Activated B cell treated with CpG ODN at 0.5 μM for 24 hours (primary cell): ENCODE results near the gene ETV6. TPM values are rescaled to one million over a fixed set of nuclear protein-coding genes. Genes with fewer than 3 reads are reported as not detected.

Source experiments
- ATAC-seq: fragments of 200-7000 bp; cut with Tn5 transposase; one replicate; pipeline ENCODE4 v1.10.0; 2021; ENCODE audit warnings: low read depth, mild to moderate bottlenecking, moderate library complexity
- CTCF ChIA-PET: fragments of 350-600 bp; sonication (Branson Sonifier 250); formaldehyde crosslinking; loops from one replicate; lab custom pipeline; 2021; ENCODE audit warnings: antibody characterized with exemption; lab: Charles Lee
- POLR2A ChIA-PET: fragments of 350-600 bp; sonication (Branson Sonifier 250); formaldehyde crosslinking; loops from one replicate; lab custom pipeline; 2021; ENCODE audit warnings: antibody characterized with exemption; lab: Charles Lee
- DNase-seq: peaks from one replicate; pipeline ENCODE4 v3.0.0; 2022
- H3K27ac Mint-ChIP-seq: one replicate; pipeline ENCODE4 v1.8.0; 2020; ENCODE audit warnings: mixed read lengths
- H3K27me3 Mint-ChIP-seq: one replicate; pipeline ENCODE4 v1.8.0; 2021; ENCODE audit warnings: mixed read lengths
- H3K36me3 Mint-ChIP-seq: one replicate; pipeline ENCODE4 v1.8.0; 2021; ENCODE audit warnings: low read depth, mixed read lengths
- H3K4me1 Mint-ChIP-seq: one replicate; pipeline ENCODE4 v1.8.0; 2021; ENCODE audit warnings: mixed read lengths
- H3K4me3 Mint-ChIP-seq: one replicate; pipeline ENCODE4 v1.8.0; 2020; ENCODE audit warnings: mild to moderate bottlenecking, mixed read lengths
- H3K9me3 Mint-ChIP-seq: one replicate; pipeline ENCODE4 v1.8.0; 2020; ENCODE audit warnings: mixed read lengths
- intact Hi-C: fragments of 100-400 bp; cut with micrococcal nuclease; formaldehyde crosslinking; loops from one replicate; pipeline ENCODE4 v1.15.1; 2024
- total RNA-seq: library from RNA; stranded (reverse); gene quantifications from 2 replicates; pipeline ENCODE4 v1.2.3, GENCODE V29; 2022
- TF ChIP-seq, protein P1 (sequence below): fragments of 200-600 bp; IDR thresholded peaks from one replicate; pipeline ENCODE4 v1.8.0; 2022; ENCODE audit warnings: antibody characterized with exemption, mild to moderate bottlenecking

Gene ETV6
- total RNA-seq, 1 donor from 2014 or later: 130 TPM

DNA sequence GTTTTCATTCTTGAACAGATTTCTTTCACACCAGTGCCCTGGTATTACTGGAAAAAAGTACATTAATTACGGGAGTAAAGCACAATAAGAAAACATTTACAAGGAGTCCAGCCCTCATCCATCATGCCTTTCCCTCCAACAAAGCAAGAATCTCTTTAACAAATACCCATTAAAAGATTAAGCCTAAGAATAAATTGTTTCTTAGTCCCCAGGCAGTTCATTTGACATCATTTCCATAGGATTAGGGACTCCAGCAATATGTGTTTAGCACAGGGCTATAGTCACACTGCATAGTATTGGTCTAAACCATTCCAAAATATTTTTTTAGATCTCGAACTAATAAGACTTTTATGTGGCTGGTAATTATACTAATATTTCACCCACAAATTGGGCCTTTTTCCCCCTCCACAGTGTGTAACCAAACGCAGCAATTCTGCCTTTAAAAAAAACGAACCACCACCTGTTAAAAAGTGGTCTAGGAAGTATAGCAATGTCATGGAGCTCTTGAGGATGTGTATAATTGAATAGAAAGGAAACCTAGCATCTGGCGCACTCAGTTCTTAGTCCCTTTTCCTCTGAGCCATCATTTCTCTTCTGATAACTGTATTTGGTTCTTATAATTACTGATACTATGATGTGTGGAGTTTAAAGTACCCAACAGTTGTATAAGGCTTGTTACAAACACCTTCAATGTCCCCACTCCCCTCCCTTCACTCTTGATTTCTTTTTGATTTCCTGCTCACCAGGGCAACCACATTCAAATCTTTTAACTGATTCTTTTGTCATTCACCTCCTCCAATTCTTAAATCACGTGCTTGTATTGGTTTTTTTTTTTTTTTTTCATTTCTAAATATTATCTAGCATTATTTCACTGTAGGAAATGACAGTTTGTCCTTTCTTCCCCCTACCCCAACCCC, 138.7 kb downstream of the ETV6 start:
- peaks cover 25% of the 10 kb centered on the region for H3K36me3 Mint-ChIP-seq
- no peaks in the 10 kb centered on the region for H3K27me3 Mint-ChIP-seq
- no peak overlapping the region for H3K4me3 Mint-ChIP-seq
- ATAC-seq (no peak), DNase-seq (no peak)
- peaks cover 31% of the 10 kb centered on the region for H3K4me1 Mint-ChIP-seq
- ChIA-PET POLR2A (interaction anchor here (1.5 kb wide), 1 partner anchor 13 kb away, joined by 3 read pairs; no protein-coding TSS in a partner anchor), CTCF (no interaction called here)
- TF ChIP-seq, protein P1, sequence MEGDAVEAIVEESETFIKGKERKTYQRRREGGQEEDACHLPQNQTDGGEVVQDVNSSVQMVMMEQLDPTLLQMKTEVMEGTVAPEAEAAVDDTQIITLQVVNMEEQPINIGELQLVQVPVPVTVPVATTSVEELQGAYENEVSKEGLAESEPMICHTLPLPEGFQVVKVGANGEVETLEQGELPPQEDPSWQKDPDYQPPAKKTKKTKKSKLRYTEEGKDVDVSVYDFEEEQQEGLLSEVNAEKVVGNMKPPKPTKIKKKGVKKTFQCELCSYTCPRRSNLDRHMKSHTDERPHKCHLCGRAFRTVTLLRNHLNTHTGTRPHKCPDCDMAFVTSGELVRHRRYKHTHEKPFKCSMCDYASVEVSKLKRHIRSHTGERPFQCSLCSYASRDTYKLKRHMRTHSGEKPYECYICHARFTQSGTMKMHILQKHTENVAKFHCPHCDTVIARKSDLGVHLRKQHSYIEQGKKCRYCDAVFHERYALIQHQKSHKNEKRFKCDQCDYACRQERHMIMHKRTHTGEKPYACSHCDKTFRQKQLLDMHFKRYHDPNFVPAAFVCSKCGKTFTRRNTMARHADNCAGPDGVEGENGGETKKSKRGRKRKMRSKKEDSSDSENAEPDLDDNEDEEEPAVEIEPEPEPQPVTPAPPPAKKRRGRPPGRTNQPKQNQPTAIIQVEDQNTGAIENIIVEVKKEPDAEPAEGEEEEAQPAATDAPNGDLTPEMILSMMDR: no peak
- intact Hi-C loops: no loop called here
- no peak overlapping the region for H3K27ac Mint-ChIP-seq
- H3K9me3 Mint-ChIP-seq: no peaks in the 10 kb centered on the region

GRCh38 chr12:11793921-11794710, 144.6 kb downstream of the ETV6 start:
- TF ChIP-seq, protein P1: no peak
- intact Hi-C loops: no loop called here
- H3K9me3 Mint-ChIP-seq: no peaks in the 10 kb centered on the region
- ChIA-PET CTCF (interaction anchor here (0.6 kb wide), 1 partner anchor 9 kb away, joined by 3 read pairs; no protein-coding TSS in a partner anchor), POLR2A (interaction anchor here (0.6 kb wide), 1 partner anchor 244 kb away, joined by 14 read pairs; no protein-coding TSS in a partner anchor)
- ATAC-seq: no peak
- no peak overlapping the region for H3K27ac Mint-ChIP-seq
- H3K36me3 Mint-ChIP-seq: peaks cover 42% of the 10 kb centered on the region
- peaks cover 56% of the 10 kb centered on the region for H3K4me1 Mint-ChIP-seq
- no peak for DNase-seq
- H3K4me3 Mint-ChIP-seq: no peak overlapping the region
- no peaks in the 10 kb centered on the region for H3K27me3 Mint-ChIP-seq

- peaks cover 42% of the 10 kb centered on the region for H3K36me3 Mint-ChIP-seq
- no peak overlapping the region for H3K4me3 Mint-ChIP-seq
- H3K9me3 Mint-ChIP-seq: no peaks in the 10 kb centered on the region
- H3K4me1 Mint-ChIP-seq: peaks cover 57% of the 10 kb centered on the region
- ATAC-seq (no peak), DNase-seq (no peak)
- ChIA-PET POLR2A (no interaction called here), CTCF (no interaction called here)
- H3K27me3 Mint-ChIP-seq: no peaks in the 10 kb centered on the region
- H3K27ac Mint-ChIP-seq: no peak overlapping the region
- TF ChIP-seq, protein P1: no peak
- intact Hi-C loops: no loop called here
Observed at GRCh38 chr12:11794751-11795150, 145.3 kb downstream of the ETV6 start.

- no peak for DNase-seq
- Mint-ChIP-seq H3K27me3 (no peaks in the 10 kb centered on the region), H3K9me3 (no peaks in the 10 kb centered on the region), H3K4me1 (peaks cover 53% of the 10 kb centered on the region), H3K36me3 (peaks cover 39% of the 10 kb centered on the region), H3K4me3 (no peak overlapping the region), H3K27ac (no peak overlapping the region)
- ATAC-seq: no peak
- CTCF ChIA-PET: interaction anchor here (1.2 kb wide), 1 partner anchor 10 kb away, joined by 3 read pairs; no protein-coding TSS in a partner anchor
- POLR2A ChIA-PET: no interaction called here
- intact Hi-C loops: no loop called here
- TF ChIP-seq, protein P1: no peak
Observed at GRCh38 chr12:11795192-11795912, 145.9 kb downstream of the ETV6 start.
